ENCODE data around the gene FSTL5. TPM values are rescaled to one million over a fixed set of nuclear protein-coding genes. Genes with fewer than 3 reads are reported as not detected.

Gene FSTL5
- polyA plus RNA-seq, 3 donors, result not detected

DNA sequence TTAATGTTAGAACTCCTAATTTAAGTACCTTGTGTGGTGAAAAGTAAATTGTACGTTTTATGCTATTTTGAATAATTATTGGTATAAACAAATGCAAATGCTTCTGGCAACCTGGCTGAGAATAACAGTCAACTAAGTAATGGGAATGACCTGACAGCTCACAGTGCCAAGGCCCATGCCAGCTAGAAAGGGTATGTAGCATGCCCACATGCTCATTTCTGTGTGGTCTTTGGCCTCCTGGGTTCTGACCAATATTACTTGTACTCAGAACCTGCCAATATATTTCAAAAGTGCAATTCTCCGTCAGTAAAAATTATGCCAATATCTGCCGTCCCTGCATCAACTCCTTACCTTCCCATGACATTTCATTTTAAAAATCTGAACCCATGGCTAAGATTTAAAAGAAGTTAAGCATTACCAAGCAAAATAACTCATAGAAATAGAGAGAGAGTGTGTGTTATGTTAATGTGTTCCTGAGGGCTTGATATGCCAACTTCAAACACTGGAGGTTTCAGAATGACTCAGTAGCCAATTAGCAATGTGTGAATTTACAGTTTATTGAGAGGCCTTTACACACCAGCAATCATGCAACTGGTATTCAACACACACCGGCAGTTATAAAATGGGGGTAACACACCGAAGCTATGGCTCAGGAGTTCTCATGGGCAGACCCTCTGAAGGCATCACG lies 820.8 kb downstream of the FSTL5 start:
- H3K27me3 ChIP-seq (ENCODE audit: control insufficient read depth in 2 of 2, insufficient read depth in 2 of 2, low read length in 2 of 2), result no peaks in the 10 kb centered on the region
- no peaks in the 10 kb centered on the region for H3K36me3 ChIP-seq (replicated peaks in 1 of 2; ENCODE audit: control insufficient read depth in 1 of 2, insufficient read depth in 2 of 2, low read length in 2 of 2)
- Mint-ChIP-seq H3K36me3 (no peaks in the 10 kb centered on the region), H3K27me3 (ENCODE audit: low read depth in 3 of 3) (no peaks in the 10 kb centered on the region), H3K9me3 (peaks cover 0 to 5% (median 0%) of the 10 kb centered on the region in 7 donors), H3K4me1 (no peaks in the 10 kb centered on the region), H3K4me3 (no peak overlapping the region), H3K27ac (no peak overlapping the region)
- H3K79me2 ChIP-seq (ENCODE audit: insufficient read depth, low read length), result no peaks in the 10 kb centered on the region
- H3K27ac ChIP-seq (ENCODE audit: low read depth in 1 of 2, low read length in 2 of 2), result no peak overlapping the region
- 75% methylated on average over 5 of the region's 6 CpGs for WGBS (ENCODE audit: insufficient coverage)
- TF ChIP-seq, protein P1, sequence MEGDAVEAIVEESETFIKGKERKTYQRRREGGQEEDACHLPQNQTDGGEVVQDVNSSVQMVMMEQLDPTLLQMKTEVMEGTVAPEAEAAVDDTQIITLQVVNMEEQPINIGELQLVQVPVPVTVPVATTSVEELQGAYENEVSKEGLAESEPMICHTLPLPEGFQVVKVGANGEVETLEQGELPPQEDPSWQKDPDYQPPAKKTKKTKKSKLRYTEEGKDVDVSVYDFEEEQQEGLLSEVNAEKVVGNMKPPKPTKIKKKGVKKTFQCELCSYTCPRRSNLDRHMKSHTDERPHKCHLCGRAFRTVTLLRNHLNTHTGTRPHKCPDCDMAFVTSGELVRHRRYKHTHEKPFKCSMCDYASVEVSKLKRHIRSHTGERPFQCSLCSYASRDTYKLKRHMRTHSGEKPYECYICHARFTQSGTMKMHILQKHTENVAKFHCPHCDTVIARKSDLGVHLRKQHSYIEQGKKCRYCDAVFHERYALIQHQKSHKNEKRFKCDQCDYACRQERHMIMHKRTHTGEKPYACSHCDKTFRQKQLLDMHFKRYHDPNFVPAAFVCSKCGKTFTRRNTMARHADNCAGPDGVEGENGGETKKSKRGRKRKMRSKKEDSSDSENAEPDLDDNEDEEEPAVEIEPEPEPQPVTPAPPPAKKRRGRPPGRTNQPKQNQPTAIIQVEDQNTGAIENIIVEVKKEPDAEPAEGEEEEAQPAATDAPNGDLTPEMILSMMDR (IDR thresholded peaks at IDR 0.05), result no peak
- intact Hi-C loops (cut with micrococcal nuclease), result no loop called here
- DNase-seq, result no peak
- no peak overlapping the region for H3K9ac ChIP-seq (ENCODE audit: insufficient read depth, low read length, poor library complexity, severe bottlenecking)
- H4K20me1 ChIP-seq (ENCODE audit: insufficient read depth, low read length), result no peaks in the 10 kb centered on the region
- H3K4me2 ChIP-seq (replicated peaks; ENCODE audit: extremely low read depth, low read length, poor library complexity, severe bottlenecking), result no peak overlapping the region
- H3K4me1 ChIP-seq (ENCODE audit: control insufficient read depth in 1 of 2, insufficient read depth in 2 of 2, low read length in 2 of 2), result no peaks in the 10 kb centered on the region
- H3K9me3 ChIP-seq (replicated peaks in 1 of 2; ENCODE audit: control insufficient read depth in 1 of 2, insufficient read depth in 1 of 2, low read length in 2 of 2), result peaks cover 0 to 2% of the 10 kb centered on the region in 2 donors
- H3K4me3 ChIP-seq (replicated peaks in 1 of 3; ENCODE audit: low read depth in 2 of 3, low read length in 3 of 3), result no peak overlapping the region
- no peak overlapping the region for H2AFZ ChIP-seq (ENCODE audit: insufficient read depth, low read depth, low read length, poor library complexity, severe bottlenecking)

DNA sequence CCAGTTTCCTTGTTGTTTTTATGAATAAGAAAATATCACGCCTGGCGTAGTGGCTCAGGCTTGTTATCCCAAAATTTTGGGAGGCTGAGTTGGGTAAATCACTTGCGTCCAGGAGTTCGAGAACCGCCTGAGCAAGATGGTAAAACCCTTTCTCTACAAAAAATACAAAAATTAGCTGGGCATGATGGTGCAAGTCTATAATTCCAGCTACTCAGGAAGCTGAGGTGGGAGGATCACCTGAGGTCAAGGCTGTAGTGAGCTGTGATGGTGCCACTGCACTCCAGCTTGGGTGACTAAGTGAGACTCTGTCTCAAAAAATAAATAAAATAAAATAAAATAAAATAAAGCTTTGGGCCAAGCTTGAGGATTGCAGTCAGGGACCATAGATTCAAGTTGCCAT lies 827.2 kb downstream of the FSTL5 start:
- Mint-ChIP-seq H3K36me3 (no peaks in the 10 kb centered on the region), H3K9me3 (peaks cover 0 to 5% (median 0%) of the 10 kb centered on the region in 7 donors), H3K27me3 (ENCODE audit: low read depth in 3 of 3) (no peaks in the 10 kb centered on the region), H3K4me1 (no peaks in the 10 kb centered on the region), H3K4me3 (no peak overlapping the region), H3K27ac (no peak overlapping the region)
- Histone ChIP-seq H3K27ac (ENCODE audit: low read depth in 1 of 2, low read length in 2 of 2) (no peak overlapping the region), H3K4me3 (replicated peaks in 1 of 3; ENCODE audit: low read depth in 2 of 3, low read length in 3 of 3) (no peak overlapping the region), H3K9ac (ENCODE audit: insufficient read depth, low read length, poor library complexity, severe bottlenecking) (no peak overlapping the region), H3K4me2 (replicated peaks; ENCODE audit: extremely low read depth, low read length, poor library complexity, severe bottlenecking) (no peak overlapping the region), H3K79me2 (ENCODE audit: insufficient read depth, low read length) (no peaks in the 10 kb centered on the region), H3K4me1 (ENCODE audit: control insufficient read depth in 1 of 2, insufficient read depth in 2 of 2, low read length in 2 of 2) (no peaks in the 10 kb centered on the region), H3K9me3 (replicated peaks in 1 of 2; ENCODE audit: control insufficient read depth in 1 of 2, insufficient read depth in 1 of 2, low read length in 2 of 2) (peaks cover 0 to 2% of the 10 kb centered on the region in 2 donors), H3K27me3 (ENCODE audit: control insufficient read depth in 2 of 2, insufficient read depth in 2 of 2, low read length in 2 of 2) (no peaks in the 10 kb centered on the region), H3K36me3 (replicated peaks in 1 of 2; ENCODE audit: control insufficient read depth in 1 of 2, insufficient read depth in 2 of 2, low read length in 2 of 2) (no peaks in the 10 kb centered on the region), H4K20me1 (ENCODE audit: insufficient read depth, low read length) (no peaks in the 10 kb centered on the region), H2AFZ (ENCODE audit: insufficient read depth, low read depth, low read length, poor library complexity, severe bottlenecking) (no peak overlapping the region)
- intact Hi-C loops (cut with micrococcal nuclease), result no loop called here
- DNase-seq, result no peak
- no CpG with 5 or more reads among the region's 5 CpGs for WGBS (ENCODE audit: insufficient coverage)
- TF ChIP-seq, protein P1 (IDR thresholded peaks at IDR 0.05), result no peak
